NCI-H69 (cell line): ENCODE measurements around the gene GNAI2.
A peak's percentile ranks its signal among the peaks of the same experiment; 100 is the strongest.
"Not testable (repeated sequence)": the region's sequence is repeated elsewhere in the genome, so short reads cannot be mapped to it uniquely, and the experiment has no call there.

Source experiments
- DNase-seq: peaks from one replicate; lab custom pipeline; 2025; lab: John Stamatoyannopoulos, UW

The GNAI2 gene

GRCh38 chr3:50278123-50278879, 42.3 kb downstream of the GNAI2 start:
- DNase-seq = no peak

DNA sequence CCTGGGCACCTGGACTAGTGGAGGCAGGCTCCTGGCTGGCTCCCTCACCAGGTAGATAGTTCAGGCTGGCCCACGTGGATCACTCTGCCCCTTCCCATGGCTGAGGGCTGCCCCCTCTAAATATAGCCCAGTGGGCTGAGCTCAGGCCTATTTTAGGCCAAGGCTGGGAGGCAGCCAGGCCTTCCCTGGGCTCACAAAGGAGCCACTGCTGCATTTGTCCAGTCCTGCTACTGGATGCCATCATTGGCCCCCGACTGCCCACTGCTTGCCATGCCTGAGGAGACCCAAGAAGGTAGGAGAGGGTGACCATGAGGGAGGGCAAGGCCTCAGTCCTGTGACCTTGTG, 42.8 kb downstream of the GNAI2 start, which contains the start of gene LSMEM2:
Gene LSMEM2 (plus strand): TSS at position 208 of the 345 bp plus-strand sequence. CDS start 27 bp downstream, at position 235.
- DNase-seq = no peak

GRCh38 chr3:50279255-50280016, 43.4 kb downstream of the GNAI2 start:
- DNase-seq = no peak

DNA sequence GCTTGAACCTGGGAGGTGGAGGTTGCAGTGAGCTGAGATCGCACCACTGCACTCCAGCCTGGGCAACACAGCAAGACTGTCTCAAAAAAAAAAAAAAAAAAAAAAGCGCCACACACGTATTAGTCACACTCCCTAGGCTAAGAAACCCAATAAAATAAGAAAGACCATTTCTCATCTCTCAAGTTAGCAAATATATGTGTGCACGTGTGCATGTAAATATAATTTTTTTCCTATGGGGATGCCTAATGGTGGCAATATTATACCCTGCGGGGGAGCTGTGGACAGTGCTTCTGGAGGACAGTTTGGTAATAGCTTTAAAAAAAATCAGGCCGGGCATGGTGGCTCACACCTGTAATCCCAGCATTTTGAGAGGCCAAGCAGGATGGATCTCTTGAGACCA, 48.1 kb downstream of the GNAI2 start:
- not testable (repeated sequence) for DNase-seq

- DNase-seq = no peak
Measured at GRCh38 chr3:50286322-50287227, 50.6 kb downstream of the GNAI2 start.

- DNase-seq = no peak
Measured at GRCh38 chr3:50287262-50287661, 51.3 kb downstream of the GNAI2 start.

GRCh38 chr3:50288387-50289007, 52.5 kb downstream of the GNAI2 start:
- DNase-seq = no peak

DNA sequence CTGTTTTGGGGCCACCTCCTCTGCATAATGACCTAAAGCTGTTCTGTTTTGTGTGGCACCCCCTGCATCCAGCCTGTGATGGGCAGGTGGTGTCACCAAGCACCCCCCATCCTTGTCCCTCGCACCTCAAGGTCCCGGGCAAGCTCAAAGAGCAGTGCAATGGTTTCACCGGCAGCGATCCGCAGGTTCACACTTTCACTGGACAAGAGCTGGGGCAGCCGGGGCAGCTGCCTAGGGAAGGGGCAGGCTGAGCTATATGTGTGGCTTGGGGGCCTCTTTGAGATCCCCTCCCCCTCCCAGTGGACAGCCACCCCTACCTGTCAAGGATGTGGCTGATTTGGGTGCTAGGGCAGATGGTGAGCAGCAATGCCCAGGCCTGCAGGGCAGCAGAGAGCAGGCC, 53.1 kb downstream of the GNAI2 start:
- no peak for DNase-seq

- no peak for DNase-seq
Measured at GRCh38 chr3:50290161-50290641, 54.2 kb downstream of the GNAI2 start.

- DNase-seq = peak; percentile 96
Measured at GRCh38 chr3:50292159-50293078, 56.4 kb downstream of the GNAI2 start, which contains the start of gene IFRD2. Gene IFRD2 (minus strand): TSS chr3:50292429. CDS start chr3:50292274, 155 bp downstream.

DNA sequence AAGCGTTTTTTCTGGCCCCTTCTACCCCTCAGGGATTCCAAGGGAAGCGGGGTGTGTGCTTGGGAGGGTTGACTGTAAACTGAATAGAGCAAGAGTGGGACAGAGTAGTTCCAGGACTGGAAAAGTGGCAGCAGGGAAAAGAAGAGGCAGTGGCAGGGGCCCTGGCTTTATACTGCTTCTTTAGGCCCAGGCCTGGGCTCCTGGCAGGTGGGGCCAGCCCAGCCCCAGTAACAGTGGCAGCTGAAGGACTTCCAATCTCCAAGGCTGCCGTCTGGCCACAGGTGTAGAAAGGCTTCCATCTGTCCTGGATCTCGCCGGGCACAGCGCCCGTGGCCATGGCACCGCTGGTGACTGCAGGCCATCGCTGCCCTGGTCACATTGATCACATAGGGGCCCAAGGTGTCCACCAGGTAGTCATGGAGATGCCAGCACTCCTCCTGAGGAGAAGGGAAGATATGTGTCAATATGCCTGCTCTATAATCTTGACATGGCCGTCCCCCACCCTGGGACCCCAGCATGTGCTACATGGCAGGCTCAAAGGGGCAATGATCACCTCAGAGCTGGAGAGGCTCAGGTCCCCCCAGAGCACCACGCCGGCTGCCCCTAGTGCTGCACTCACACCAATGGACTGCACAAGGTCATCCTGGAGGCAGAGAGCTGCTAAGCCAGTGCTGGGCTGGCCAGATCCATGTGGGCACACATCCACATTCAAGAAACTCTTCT, 57.2 kb downstream of the GNAI2 start:
- no peak for DNase-seq

DNA sequence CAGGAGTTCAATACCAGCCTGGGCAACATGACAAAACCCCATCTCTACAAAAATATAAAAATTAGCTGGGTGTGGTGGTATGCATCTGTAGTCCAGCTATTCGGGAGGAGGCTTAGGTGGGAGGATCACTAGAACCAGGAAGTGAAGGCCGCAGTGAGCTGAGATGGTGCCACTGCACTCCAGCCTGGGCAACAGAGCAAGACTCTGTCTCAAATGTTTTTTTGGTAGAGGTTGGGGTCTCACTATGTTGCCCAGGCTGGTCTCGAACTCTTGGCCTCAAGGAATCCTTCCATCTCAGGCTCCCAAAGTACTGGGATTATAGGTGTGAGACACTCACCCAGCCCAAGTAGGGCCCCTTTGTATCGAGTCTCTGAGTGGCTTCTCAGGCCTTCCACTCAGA, 58.1 kb downstream of the GNAI2 start:
- DNase-seq = no peak

- DNase-seq = no peak
Measured at GRCh38 chr3:50294492-50295403, 58.7 kb downstream of the GNAI2 start.

DNA sequence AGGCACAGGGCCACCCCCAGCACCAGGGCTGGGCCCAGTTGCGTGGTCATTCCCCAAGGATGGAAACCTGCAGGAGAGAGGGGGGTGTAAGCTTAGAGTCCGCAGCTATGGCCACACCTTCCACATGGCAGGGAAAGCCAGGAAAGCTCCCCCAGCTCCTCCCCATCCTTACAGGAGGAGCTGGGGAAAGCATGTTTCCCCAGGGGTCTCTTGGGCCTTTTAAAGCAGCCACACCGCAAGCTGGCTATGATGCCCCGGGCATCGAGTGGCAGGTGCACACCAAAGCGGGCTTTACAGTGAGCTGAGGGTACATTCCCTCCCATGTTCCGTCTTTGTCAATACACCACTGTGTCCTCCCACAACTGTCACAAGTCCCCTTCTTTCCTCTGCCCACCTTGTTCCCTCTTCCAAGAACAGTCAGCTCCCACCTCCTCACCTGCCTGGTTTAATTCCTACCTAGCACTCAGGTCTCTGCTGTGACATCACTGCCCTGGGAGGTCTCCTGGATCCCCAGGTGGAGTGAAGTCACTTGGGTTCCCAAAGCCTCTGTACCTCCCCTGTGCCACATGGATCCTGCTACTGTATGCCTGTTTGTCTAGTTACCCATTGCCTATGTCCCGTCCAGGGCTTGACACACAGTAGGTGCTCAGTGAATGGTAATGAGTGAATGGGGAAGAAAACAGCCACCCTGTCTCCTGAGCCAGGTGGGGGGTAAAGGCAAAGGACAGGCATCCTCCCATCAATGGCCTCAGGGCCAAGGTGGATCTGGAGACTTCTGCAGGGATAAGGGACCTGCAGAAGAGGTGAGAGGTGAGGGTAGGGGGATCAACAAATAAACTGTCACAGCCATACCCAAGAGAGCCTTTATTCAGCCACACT, 59.8 kb downstream of the GNAI2 start:
- no peak for DNase-seq

- no peak for DNase-seq
Measured at GRCh38 chr3:50296721-50297383, 60.8 kb downstream of the GNAI2 start.

- no peak for DNase-seq
Measured at GRCh38 chr3:50297384-50297775, 61.4 kb downstream of the GNAI2 start.
